ENCODE results near the gene KTN1. TPM values are rescaled to one million over a fixed set of nuclear protein-coding genes. Genes with fewer than 3 reads are reported as not detected.

KTN1 gene
- total RNA-seq, 6 experiments from 2014 or later: 135 to 175 (median 148) TPM

DNA sequence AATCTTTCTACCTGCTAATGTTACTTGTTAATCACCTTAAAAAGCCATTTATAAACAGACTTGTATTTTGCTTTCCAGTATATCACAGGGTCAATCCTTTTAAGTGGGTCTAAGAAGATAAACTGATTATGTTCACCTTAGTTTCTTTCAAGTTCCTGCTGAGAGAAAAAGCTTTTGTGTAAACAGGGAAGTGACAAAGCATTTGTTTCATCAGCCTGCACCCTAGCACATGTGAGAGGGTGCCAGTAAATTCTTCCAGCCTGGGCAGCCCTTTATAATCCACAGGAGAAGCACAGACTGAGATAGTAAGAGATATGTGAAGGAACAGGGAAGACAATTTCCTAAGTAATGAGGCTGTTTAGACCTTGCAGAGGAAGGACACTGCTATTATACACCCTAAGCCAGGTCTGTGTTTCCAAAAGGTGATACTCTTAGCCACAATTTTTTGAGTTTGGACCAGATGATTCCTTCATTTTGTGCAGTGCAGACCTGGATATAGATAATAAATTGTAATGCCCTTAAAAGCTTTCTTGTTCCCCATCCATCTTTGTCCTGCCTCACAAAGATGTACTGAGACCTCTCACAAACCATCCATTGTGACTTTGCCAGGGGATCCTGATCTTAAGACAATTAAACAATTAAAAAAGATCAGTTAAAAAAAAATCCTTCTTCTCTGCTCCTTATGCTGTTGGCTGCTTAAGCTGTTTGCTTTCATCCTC is 150.7 kb downstream of the KTN1 start:
- Mint-ChIP-seq H3K4me1 (ENCODE audit: low read depth) (no peaks in the 10 kb centered on the region), H3K9me3 (no peaks in the 10 kb centered on the region), H3K36me3 (ENCODE audit: low read depth) (no peaks in the 10 kb centered on the region), H3K27me3 (ENCODE audit: insufficient read depth) (peaks cover 3% of the 10 kb centered on the region; the same call in 1 of the 2 replicates), H3K27ac (no peak overlapping the region), H3K4me3 (no peak overlapping the region)
- TF ChIP-seq, protein P1, sequence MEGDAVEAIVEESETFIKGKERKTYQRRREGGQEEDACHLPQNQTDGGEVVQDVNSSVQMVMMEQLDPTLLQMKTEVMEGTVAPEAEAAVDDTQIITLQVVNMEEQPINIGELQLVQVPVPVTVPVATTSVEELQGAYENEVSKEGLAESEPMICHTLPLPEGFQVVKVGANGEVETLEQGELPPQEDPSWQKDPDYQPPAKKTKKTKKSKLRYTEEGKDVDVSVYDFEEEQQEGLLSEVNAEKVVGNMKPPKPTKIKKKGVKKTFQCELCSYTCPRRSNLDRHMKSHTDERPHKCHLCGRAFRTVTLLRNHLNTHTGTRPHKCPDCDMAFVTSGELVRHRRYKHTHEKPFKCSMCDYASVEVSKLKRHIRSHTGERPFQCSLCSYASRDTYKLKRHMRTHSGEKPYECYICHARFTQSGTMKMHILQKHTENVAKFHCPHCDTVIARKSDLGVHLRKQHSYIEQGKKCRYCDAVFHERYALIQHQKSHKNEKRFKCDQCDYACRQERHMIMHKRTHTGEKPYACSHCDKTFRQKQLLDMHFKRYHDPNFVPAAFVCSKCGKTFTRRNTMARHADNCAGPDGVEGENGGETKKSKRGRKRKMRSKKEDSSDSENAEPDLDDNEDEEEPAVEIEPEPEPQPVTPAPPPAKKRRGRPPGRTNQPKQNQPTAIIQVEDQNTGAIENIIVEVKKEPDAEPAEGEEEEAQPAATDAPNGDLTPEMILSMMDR (IDR thresholded peaks at IDR 0.05): no peak
- no peak for DNase-seq

DNA sequence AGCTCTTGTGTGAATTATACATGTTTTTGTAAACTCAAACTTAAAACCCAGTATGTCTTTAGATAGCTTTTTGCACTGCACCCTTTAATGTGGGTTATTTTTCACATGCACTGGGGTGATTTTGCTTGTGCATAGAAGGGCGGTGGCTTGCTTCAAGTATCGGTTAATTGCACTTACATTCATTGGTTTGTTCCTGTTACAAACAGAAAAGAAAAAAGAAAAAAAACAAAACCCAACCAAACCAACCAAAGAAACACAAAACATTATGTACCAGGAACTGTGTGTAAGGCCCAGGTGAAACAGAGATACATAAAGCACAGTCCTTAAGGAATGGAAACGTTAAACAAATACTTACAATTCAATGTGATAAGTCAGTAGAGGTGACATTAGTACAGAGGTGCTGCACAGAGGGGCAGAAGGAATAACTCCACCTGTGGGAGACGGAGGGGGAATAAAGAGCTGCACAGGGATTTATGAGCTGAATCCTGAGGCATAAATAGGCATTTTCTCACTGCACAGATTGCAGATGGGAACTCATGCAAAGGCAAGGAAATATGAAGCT is 151.4 kb downstream of the KTN1 start:
- TF ChIP-seq, protein P1 (IDR thresholded peaks at IDR 0.05): no peak
- no peaks in the 10 kb centered on the region for H3K4me1 Mint-ChIP-seq (ENCODE audit: low read depth)
- no peaks in the 10 kb centered on the region for H3K9me3 Mint-ChIP-seq
- no peak for DNase-seq
- H3K27me3 Mint-ChIP-seq (ENCODE audit: insufficient read depth): peaks cover 3% of the 10 kb centered on the region; the same call in 1 of the 2 replicates
- no peak overlapping the region for H3K4me3 Mint-ChIP-seq
- no peak overlapping the region for H3K27ac Mint-ChIP-seq
- no peaks in the 10 kb centered on the region for H3K36me3 Mint-ChIP-seq (ENCODE audit: low read depth)

DNA sequence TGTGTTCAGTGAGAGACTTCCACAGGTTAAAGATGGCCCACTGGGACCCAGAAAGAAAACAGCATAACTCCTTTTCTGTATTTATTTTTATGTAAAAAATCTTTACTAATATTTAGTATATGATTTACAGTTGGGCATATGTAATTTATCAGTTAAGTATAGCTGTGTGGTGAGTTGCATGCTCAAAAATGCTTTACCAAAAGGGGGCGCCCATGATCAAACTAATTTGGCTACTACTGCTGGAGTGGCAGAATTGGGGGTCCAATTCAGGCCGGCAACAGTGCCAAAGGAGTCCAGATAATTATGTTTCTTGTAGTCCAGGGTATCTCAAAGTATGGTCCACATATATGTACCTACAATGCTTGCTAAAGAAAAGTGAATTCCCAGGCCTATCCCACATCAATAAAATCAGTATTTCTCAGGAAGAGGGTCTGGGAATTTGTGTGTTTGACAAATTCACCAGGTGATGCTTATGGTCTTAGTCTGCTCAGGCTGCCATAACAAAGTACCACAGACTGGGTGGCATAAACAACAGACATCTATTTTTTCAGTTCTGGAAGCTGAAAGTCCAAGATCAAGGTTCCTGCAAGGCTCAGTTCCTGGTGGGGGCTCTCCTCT is 152.0 kb downstream of the KTN1 start:
- Mint-ChIP-seq H3K27me3 (ENCODE audit: insufficient read depth) (peaks cover 3% of the 10 kb centered on the region), H3K36me3 (ENCODE audit: low read depth) (no peaks in the 10 kb centered on the region), H3K27ac (no peak overlapping the region)

DNA sequence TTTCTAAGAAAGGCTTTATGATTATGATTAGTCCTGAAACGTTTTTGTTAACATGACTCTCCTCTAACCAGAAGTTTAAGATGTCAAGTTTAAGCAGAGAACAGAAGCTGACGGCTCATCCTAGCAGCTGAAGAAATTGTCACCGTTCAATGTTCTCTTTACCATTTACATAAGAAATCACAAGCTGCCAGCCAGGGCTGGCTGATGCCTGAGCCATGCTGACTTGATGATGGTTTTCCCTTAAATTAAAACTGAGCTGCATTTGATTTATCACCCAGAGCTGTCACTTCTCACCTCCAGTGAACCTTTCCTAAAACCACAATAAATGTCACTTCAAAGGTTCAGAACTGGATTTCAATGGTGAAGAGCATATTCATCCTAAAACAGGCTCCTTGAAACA is 153.6 kb downstream of the KTN1 start:
- Mint-ChIP-seq H3K4me1 (ENCODE audit: low read depth) (no peaks in the 10 kb centered on the region), H3K9me3 (no peaks in the 10 kb centered on the region), H3K4me3 (no peak overlapping the region), H3K27me3 (ENCODE audit: insufficient read depth) (peaks cover 5% of the 10 kb centered on the region), H3K36me3 (ENCODE audit: low read depth) (no peaks in the 10 kb centered on the region), H3K27ac (no peak overlapping the region)
- TF ChIP-seq, protein P1 (IDR thresholded peaks at IDR 0.05): no peak
- no peak for DNase-seq

More for the DNA sequence above, 152.0 kb downstream of the KTN1 start:
- Mint-ChIP-seq H3K4me1 (ENCODE audit: low read depth) (no peaks in the 10 kb centered on the region), H3K9me3 (no peaks in the 10 kb centered on the region), H3K4me3 (no peak overlapping the region)
- DNase-seq: no peak
- TF ChIP-seq, protein P1 (IDR thresholded peaks at IDR 0.05): peak; percentile 83

Other genes with a start within 250 kb of the KTN1 start
- 1 to 10 TPM; 7.9 to 9.2 (median 8.5) TPM for gene ATG14, start 168.4 kb upstream of the KTN1 start, total RNA-seq (2021; fragmentation: NEBNext Ultra II Directional; extraction: Animal tissue kit (Norgen Biotek cat#: 25700))
- gene TBPL2, start 139.6 kb upstream of the KTN1 start, total RNA-seq (2021; fragmentation: NEBNext Ultra II Directional; extraction: Animal tissue kit (Norgen Biotek cat#: 25700)): not detected